Heart left ventricle (tissue), 16 donors: ENCODE data around the gene MYH15. TPM values are rescaled to one million over a fixed set of nuclear protein-coding genes. Genes with fewer than 3 reads are reported as not detected.

Experiments used
- ATAC-seq, 4 donors: fragments of 200-7000 bp; cut with Tn5 transposase; one replicate each; pipeline ENCODE4 v1.9.1; 2020 to 2022; ENCODE audit warnings: moderate library complexity in 4 of 4, mild to moderate bottlenecking in 3 of 4, moderate number of reproducible peaks in 1 of 4
- DNase-seq, 5 donors: peaks; one replicate each; pipeline ENCODE4 v3.0.0-alpha.2; 2020
- H3K27ac ChIP-seq, 12 donors: fragments of 200-600 bp; sonication (generic) in 4 of 12; one replicate each; pipeline versions ENCODE4 v1.5.0 to v1.8.0; 2016 to 2022; ENCODE audit warnings: mild to moderate bottlenecking in 2 of 12
- H3K27me3 ChIP-seq, 9 donors: fragments of 200-600 bp; sonication (generic) in 2 of 9; one replicate each; pipeline versions ENCODE4 v1.5.1 to v1.8.0; 2016 to 2022; ENCODE audit warnings: mild to moderate bottlenecking in 3 of 9
- H3K36me3 ChIP-seq, 9 donors: fragments of 200-600 bp; sonication (generic) in 2 of 9; one replicate each; pipeline versions ENCODE4 v1.5.0 to v1.8.0; 2018 to 2022; ENCODE audit warnings: mild to moderate bottlenecking in 2 of 9
- H3K4me1 ChIP-seq, 12 donors: fragments of 200-600 bp; sonication (generic) in 4 of 12; one replicate each; pipeline versions ENCODE4 v1.5.0 to v1.8.0; 2016 to 2022; ENCODE audit warnings: mild to moderate bottlenecking in 3 of 12
- H3K4me3 ChIP-seq, 12 donors: fragments of 200-600 bp; sonication (generic) in 4 of 12; one replicate each; pipeline versions ENCODE4 v1.5.0 to v1.8.0; 2017 to 2022; ENCODE audit warnings: mild to moderate bottlenecking in 9 of 12, moderate library complexity in 4 of 12
- H3K9me3 ChIP-seq, 12 donors: fragments of 200-600 bp; sonication (generic) in 4 of 12; one replicate each; pipeline versions ENCODE4 v1.5.0 to v1.8.0; 2016 to 2022; ENCODE audit warnings: mild to moderate bottlenecking in 1 of 12
- POLR2A ChIP-seq, 2 donors: fragments of 450-650 bp; IDR thresholded peaks; one replicate each; pipeline ENCODE4 v1.6.1; 2017; ENCODE audit warnings: antibody characterized with exemption in 2 of 2, mild to moderate bottlenecking in 2 of 2, moderate library complexity in 2 of 2
- WGBS, 4 donors: extraction: QIAGEN DNeasy Blood & Tissue Kit in 2 of 4; methylation state at CpG; one replicate each; pipeline versions ENCODE4 v1.1.5 to v1.1.7; 2013 to 2018; 5-methylcytosine and 5-hydroxymethylcytosine counted together
- intact Hi-C, 10 donors: fragments of 100-400 bp; cut with DNase I; formaldehyde crosslinking; loops; one replicate each; pipeline versions ENCODE4 v1.11.1 to v1.14.2; 2022
- polyA plus RNA-seq, 2 donors: library from polyadenylated mRNA; stranded (reverse); fragments of 200-250 nt; gene quantifications; one replicate each; pipeline ENCODE4 v1.2.3, GENCODE V29; 2013
- total RNA-seq, 9 donors: library from RNA; depleted of rRNA in 2 of 9; stranded (reverse); fragments of >200 nt in 2 of 9; fragmentation: NEBNext Ultra II Directional in 3 of 9; extraction: Animal tissue kit (Norgen Biotek cat#: 25700) in 3 of 9; gene quantifications; one replicate each; pipeline versions ENCODE4 v1.1.0 to v1.2.4, GENCODE V29; 2016 to 2023
- TF ChIP-seq, protein P1 (sequence below), 12 donors: fragments of 200-600 bp; sonication (generic) in 4 of 12; IDR thresholded peaks; one replicate each; pipeline versions ENCODE4 v1.5.0 to v1.8.0; 2018 to 2022; ENCODE audit warnings: antibody characterized with exemption in 12 of 12, mild to moderate bottlenecking in 5 of 12
- donor health status: ischemic (EF 13 %, LVEDD 7.1; RV severe dilation, severe dysfunction).
- donor health status: healthy with polysubstance abuse.
- donor health status: DM: no; HTN: yes; CAD: no.
- donor health status: DM: no; HTN: no; CAD: no.
- donor health status: ischemic (EF 25% LVEDD 6.9; RV normal size, moderate dysfunction).
- donor health status: ischemic (EF 25% LVEDD 5.7; RV mildly dilated, moderate dysfunction).
- donor health status: healthy.
- donor health status: DM: yes; HTN: yes; CAD: no.
- donor health status: ischemic (EF 35%, LVEDD 5.7; RV mildly dilated, moderate dysfunction).
- donor health status: nonischemic (EF 11% LVEDD 7.7; RV severe dilation, severe dysfunction).
- donor health status: DM: yes; HTN: yes; CAD: no.
- donor health status: PGD.
- donor health status: ischemic (EF 29% LVEDD 5.4; RV normal size, mild dysfunction).
- donor health status: nonischemic (EF 23%, LVEDD 6.1; RV moderate dilation, normal function).

MYH15 gene
- total and polyA plus RNA-seq, 11 donors, result 0.08 to 1.2 (median 0.27) TPM

DNA sequence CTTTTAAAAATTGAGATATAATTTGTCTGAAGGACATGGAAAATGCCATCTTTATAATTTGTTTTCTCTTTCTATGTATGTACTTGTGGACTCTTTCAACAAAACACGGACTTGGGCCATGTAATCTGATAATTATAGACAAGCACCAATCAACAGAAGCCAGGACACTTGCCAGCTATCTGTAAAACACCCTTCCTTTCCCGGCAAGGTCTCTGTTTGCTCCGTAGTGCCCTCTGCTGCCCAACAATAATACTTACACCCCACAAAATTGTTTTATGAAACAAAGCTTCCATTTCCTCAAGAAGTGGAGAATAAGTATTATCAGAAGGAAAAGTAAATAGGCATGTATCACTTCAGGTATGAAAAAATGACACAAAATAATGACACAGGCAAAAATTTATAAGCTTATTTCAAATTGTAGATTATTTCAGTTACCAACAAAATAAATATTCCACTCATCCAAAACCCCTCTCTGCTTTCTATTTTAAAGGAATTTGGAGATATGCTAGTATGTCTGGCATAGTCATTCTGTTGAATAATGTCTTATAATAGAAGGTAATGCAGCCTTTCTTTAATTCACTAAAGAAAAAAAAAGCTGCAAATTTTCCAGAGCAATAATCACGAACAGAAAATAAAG is 32.8 kb downstream of the MYH15 start:
- peak; percentile 20 to 51 (median 38) for DNase-seq
- 22 to 24% (median 23%) methylated on average over 4 of the region's 4 CpGs for WGBS, 4 donors
- TF ChIP-seq, protein P1, sequence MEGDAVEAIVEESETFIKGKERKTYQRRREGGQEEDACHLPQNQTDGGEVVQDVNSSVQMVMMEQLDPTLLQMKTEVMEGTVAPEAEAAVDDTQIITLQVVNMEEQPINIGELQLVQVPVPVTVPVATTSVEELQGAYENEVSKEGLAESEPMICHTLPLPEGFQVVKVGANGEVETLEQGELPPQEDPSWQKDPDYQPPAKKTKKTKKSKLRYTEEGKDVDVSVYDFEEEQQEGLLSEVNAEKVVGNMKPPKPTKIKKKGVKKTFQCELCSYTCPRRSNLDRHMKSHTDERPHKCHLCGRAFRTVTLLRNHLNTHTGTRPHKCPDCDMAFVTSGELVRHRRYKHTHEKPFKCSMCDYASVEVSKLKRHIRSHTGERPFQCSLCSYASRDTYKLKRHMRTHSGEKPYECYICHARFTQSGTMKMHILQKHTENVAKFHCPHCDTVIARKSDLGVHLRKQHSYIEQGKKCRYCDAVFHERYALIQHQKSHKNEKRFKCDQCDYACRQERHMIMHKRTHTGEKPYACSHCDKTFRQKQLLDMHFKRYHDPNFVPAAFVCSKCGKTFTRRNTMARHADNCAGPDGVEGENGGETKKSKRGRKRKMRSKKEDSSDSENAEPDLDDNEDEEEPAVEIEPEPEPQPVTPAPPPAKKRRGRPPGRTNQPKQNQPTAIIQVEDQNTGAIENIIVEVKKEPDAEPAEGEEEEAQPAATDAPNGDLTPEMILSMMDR (IDR thresholded peaks at IDR 0.05), result peak; percentile 60 to 83 (median 68)
- no peak for TF ChIP-seq POLR2A (IDR thresholded peaks at IDR 0.05)
- intact Hi-C loops, result loop anchor here in 7 of 10 donors (2.0 to 10.0 kb wide), 5 partner anchors 539 to 1243 kb away; no protein-coding TSS in a partner anchor
- Histone ChIP-seq H3K36me3 (no peaks in the 10 kb centered on the region), H3K27ac (no peak overlapping the region), H3K4me3 (no peak overlapping the region), H3K4me1 (peaks cover 0 to 7% (median 0%) of the 10 kb centered on the region in 12 donors), H3K27me3 (no peaks in the 10 kb centered on the region), H3K9me3 (no peaks in the 10 kb centered on the region)
- peak in 2 of 4 donors; percentile 50 to 56 for ATAC-seq

DNA sequence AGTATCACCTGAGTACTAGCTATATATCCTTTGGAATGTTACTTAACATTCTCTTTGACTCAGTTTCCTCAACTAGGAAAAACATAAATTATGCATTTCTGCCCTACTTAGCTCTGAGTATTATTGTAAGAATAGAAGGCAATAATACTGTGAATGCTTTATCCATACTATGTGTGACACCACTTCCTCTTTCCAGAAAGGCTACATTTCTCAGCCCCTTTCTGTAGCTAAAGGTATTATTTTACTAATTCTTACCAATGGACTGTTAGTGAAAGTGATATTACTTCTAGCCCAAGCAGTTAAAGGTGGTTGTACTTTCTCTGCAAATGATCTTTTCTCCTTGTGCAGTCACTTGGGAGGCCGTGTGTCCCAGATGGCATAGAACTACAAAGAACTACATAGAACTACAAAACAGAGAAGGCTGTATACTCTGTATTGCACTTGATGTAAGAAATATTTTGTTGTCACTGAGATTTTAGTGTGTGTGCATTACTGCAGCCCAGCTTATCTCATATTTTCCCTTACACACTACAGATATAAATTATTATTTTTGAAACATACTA is 35.1 kb downstream of the MYH15 start:
- intact Hi-C loops, result loop anchor here in 6 of 10 donors (5.0 to 10.0 kb wide), 3 partner anchors 538 to 1240 kb away; no protein-coding TSS in a partner anchor
- Histone ChIP-seq H3K36me3 (no peaks in the 10 kb centered on the region), H3K27me3 (no peaks in the 10 kb centered on the region), H3K27ac (no peak overlapping the region), H3K4me1 (peaks cover 0 to 7% (median 0%) of the 10 kb centered on the region in 12 donors), H3K9me3 (no peaks in the 10 kb centered on the region), H3K4me3 (no peak overlapping the region)
- ATAC-seq, result no peak
- TF ChIP-seq, protein P1 (IDR thresholded peaks at IDR 0.05), result no peak
- no peak for TF ChIP-seq POLR2A (IDR thresholded peaks at IDR 0.05)
- 60 to 76% (median 68%) methylated on average over 1 of the region's 1 CpG for whole genome bisulfite sequencing, 4 donors
- no peak for DNase-seq

DNA sequence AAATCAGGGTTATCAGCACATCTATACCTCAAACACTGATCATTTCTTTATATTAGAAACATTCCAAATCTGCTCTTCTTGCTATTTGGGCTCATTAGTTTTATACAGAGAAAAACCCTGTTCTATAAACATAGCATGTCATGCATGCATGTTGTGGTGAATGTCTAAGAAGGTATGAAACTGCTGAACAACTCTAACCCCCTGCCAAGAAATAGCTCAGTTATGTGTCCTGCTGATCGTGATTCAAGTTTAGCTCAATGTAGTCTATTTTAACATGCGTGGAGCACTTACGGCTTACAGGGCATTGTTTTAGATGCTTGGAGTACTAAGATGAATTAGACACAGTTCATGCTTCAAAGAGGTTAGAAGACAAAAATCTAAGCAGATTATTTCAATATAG is 35.8 kb downstream of the MYH15 start:
- DNase-seq (no peak), ATAC-seq (no peak)
- Histone ChIP-seq H3K4me1 (peaks cover 0 to 7% (median 0%) of the 10 kb centered on the region in 12 donors), H3K4me3 (no peak overlapping the region), H3K9me3 (no peaks in the 10 kb centered on the region), H3K36me3 (no peaks in the 10 kb centered on the region), H3K27me3 (no peaks in the 10 kb centered on the region), H3K27ac (no peak overlapping the region)
- TF ChIP-seq, protein P1 (IDR thresholded peaks at IDR 0.05), result no peak
- TF ChIP-seq POLR2A (IDR thresholded peaks at IDR 0.05), result no peak
- WGBS, 4 donors, result 74 to 86% (median 80%) methylated on average over 3 of the region's 3 CpGs
- intact Hi-C loops, result loop anchor here in 4 of 10 donors (5.0 to 10.0 kb wide), 3 partner anchors 537 to 1240 kb away; no protein-coding TSS in a partner anchor

DNA sequence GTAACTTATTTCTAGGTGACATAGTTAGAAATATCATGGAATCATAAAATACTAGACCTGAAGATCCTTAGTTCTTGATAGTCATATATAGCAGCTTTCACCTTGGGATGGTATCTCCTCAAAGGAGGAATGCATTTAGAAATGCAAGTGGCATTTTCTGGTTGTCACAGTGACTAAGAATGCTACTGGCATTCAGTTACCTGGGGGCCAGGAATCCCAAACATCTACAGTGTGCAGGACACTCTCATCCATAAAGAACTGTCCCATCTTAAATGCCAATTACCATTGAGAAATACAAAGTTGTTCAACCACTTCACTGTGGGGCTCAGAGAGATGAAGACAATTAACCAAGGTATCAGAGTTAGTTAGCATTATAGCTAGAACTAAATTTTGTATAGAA is 36.7 kb downstream of the MYH15 start:
- Histone ChIP-seq H3K4me1 (peaks cover 0 to 7% (median 0%) of the 10 kb centered on the region in 12 donors), H3K4me3 (no peak overlapping the region), H3K27me3 (no peaks in the 10 kb centered on the region), H3K9me3 (no peaks in the 10 kb centered on the region), H3K27ac (no peak overlapping the region), H3K36me3 (no peaks in the 10 kb centered on the region)
- intact Hi-C loops, result loop anchor here in 4 of 10 donors (5.0 to 10.0 kb wide), 3 partner anchors 536 to 1239 kb away; no protein-coding TSS in a partner anchor
- TF ChIP-seq, protein P1 (IDR thresholded peaks at IDR 0.05), result no peak
- TF ChIP-seq POLR2A (IDR thresholded peaks at IDR 0.05), result no peak
- DNase-seq, result no peak
- ATAC-seq, result no peak
